ENCODE results near the gene HBG1. TPM values are rescaled to one million over a fixed set of nuclear protein-coding genes. Genes with fewer than 3 reads are reported as not detected.

The HBG1 gene
- total RNA-seq, 1 experiment from 2014 or later, result not detected

DNA sequence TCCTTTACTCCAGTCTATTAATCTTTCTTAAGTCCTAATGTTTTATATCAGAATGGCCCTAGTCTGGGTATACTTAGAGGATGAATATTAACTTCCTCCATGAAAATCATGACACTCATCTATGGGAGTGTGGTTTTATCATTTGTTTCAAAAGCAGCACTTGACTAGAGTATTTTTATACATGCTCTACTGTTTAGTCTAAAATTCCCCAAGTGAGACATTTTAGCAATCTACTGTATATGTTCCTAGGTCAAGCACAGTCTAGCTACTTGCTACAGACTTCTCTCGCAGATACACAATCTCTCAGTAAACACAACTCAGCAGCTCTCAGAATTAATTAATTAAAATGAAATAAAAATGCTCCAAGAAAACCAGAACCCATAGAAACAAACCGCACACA, 19.9 kb downstream of the HBG1 start:
- Histone ChIP-seq H4K20me1 (ENCODE audit: low read length) (no peaks in the 10 kb centered on the region), H3K36me3 (ENCODE audit: low read depth, low read length) (no peaks in the 10 kb centered on the region), H3K27ac (ENCODE audit: low read length) (no peak overlapping the region), H3K4me3 (ENCODE audit: low read length) (no peak overlapping the region), H3K9ac (ENCODE audit: low read length) (no peak overlapping the region), H3F3A (ENCODE audit: low read length, unreplicated experiment) (no peaks in the 10 kb centered on the region), H3K9me2 (replicated peaks; ENCODE audit: low read length) (no peaks in the 10 kb centered on the region), H3K9me3 (ENCODE audit: low read length) (no peaks in the 10 kb centered on the region), H3K79me2 (ENCODE audit: low read length) (no peaks in the 10 kb centered on the region), H3K4me2 (ENCODE audit: low read length) (no peak overlapping the region), H3K27me3 (ENCODE audit: low read length) (no peaks in the 10 kb centered on the region), H2AFZ (ENCODE audit: low read length) (no peak overlapping the region), H3K4me1 (ENCODE audit: insufficient read depth, low read length) (no peaks in the 10 kb centered on the region)
- ATAC-seq (no peak), DNase-seq (no peak)
- CTCF ChIA-PET, result no interaction called here
- BruUV-seq (replicated peaks), result no TSS peak
- POLR2A ChIA-PET (ENCODE audit: unreplicated experiment), result no interaction called here
- TF ChIP-seq EZH2phosphoT487 (IDR thresholded peaks at IDR 0.05; ENCODE audit: borderline replicate concordance, low read length), result no peak
- TF ChIP-seq, protein P1, sequence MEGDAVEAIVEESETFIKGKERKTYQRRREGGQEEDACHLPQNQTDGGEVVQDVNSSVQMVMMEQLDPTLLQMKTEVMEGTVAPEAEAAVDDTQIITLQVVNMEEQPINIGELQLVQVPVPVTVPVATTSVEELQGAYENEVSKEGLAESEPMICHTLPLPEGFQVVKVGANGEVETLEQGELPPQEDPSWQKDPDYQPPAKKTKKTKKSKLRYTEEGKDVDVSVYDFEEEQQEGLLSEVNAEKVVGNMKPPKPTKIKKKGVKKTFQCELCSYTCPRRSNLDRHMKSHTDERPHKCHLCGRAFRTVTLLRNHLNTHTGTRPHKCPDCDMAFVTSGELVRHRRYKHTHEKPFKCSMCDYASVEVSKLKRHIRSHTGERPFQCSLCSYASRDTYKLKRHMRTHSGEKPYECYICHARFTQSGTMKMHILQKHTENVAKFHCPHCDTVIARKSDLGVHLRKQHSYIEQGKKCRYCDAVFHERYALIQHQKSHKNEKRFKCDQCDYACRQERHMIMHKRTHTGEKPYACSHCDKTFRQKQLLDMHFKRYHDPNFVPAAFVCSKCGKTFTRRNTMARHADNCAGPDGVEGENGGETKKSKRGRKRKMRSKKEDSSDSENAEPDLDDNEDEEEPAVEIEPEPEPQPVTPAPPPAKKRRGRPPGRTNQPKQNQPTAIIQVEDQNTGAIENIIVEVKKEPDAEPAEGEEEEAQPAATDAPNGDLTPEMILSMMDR (conservative IDR thresholded peaks at IDR 0.05; ENCODE audit: low read depth, low read length), result no peak
- no peak for TF ChIP-seq EZH2 (IDR thresholded peaks at IDR 0.05; ENCODE audit: low read length, unreplicated experiment)
- intact Hi-C loops (cut with micrococcal nuclease), result no loop called here

DNA sequence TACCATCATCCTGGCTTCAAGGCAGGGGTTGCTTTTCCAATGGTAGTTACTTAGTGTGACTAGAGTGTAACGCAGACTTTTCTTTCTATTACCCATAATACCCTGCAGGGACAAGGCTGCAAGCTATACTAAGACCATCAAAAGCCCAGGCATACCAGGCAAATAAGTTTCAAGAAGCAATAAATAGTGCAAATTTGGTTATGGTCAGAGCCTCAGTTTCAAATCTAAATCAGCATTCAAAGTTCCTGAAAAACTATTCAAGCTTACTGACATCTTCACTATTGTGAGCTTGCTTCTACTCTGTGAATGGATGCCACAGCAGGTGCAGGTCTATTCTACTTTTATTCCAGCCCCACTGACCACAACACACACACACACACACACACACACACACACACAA, 20.3 kb downstream of the HBG1 start:
- intact Hi-C loops (cut with micrococcal nuclease), result no loop called here
- DNase-seq (no peak), ATAC-seq (no peak)
- TF ChIP-seq EZH2 (IDR thresholded peaks at IDR 0.05; ENCODE audit: low read length, unreplicated experiment), result no peak
- TF ChIP-seq, protein P1 (conservative IDR thresholded peaks at IDR 0.05; ENCODE audit: low read depth, low read length), result no peak
- no peak for TF ChIP-seq EZH2phosphoT487 (IDR thresholded peaks at IDR 0.05; ENCODE audit: borderline replicate concordance, low read length)
- Histone ChIP-seq H3K9me3 (ENCODE audit: low read length) (no peaks in the 10 kb centered on the region), H3K4me2 (ENCODE audit: low read length) (no peak overlapping the region), H2AFZ (ENCODE audit: low read length) (no peak overlapping the region), H3K4me3 (ENCODE audit: low read length) (no peak overlapping the region), H3K4me1 (ENCODE audit: insufficient read depth, low read length) (no peaks in the 10 kb centered on the region), H3K27me3 (ENCODE audit: low read length) (no peaks in the 10 kb centered on the region), H3K9ac (ENCODE audit: low read length) (no peak overlapping the region), H3K27ac (ENCODE audit: low read length) (no peak overlapping the region), H3F3A (ENCODE audit: low read length, unreplicated experiment) (no peaks in the 10 kb centered on the region), H3K9me2 (replicated peaks; ENCODE audit: low read length) (no peaks in the 10 kb centered on the region), H3K79me2 (ENCODE audit: low read length) (no peaks in the 10 kb centered on the region), H3K36me3 (ENCODE audit: low read depth, low read length) (no peaks in the 10 kb centered on the region), H4K20me1 (ENCODE audit: low read length) (no peaks in the 10 kb centered on the region)
- BruUV-seq (replicated peaks), result no TSS peak
- POLR2A ChIA-PET (ENCODE audit: unreplicated experiment), result no interaction called here
- CTCF ChIA-PET, result no interaction called here

DNA sequence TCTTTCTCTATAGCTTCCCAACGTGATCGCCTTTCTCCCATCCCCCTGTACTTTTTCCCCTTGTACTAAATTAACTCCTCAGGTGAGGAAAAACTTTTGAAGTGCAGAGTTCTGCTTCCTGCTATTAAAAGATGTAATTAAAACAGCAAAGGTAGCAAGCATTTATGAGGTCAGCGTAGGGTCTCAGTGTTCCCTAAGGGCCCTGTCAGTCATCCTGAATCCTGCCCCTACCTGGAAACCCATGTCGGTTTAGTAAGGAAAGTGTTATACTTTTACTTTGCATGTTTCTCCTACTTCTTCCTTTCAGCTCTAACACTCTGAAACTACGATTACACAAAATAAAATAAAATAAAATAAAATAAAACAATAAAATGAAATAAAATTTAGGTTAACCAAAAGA, 21.5 kb downstream of the HBG1 start:
- Histone ChIP-seq H2AFZ (ENCODE audit: low read length) (no peak overlapping the region), H3K27me3 (ENCODE audit: low read length) (no peaks in the 10 kb centered on the region), H3K36me3 (ENCODE audit: low read depth, low read length) (no peaks in the 10 kb centered on the region), H3K9me3 (ENCODE audit: low read length) (no peaks in the 10 kb centered on the region), H3K27ac (ENCODE audit: low read length) (no peak overlapping the region), H3F3A (ENCODE audit: low read length, unreplicated experiment) (no peaks in the 10 kb centered on the region), H3K9me2 (replicated peaks; ENCODE audit: low read length) (no peaks in the 10 kb centered on the region), H3K79me2 (ENCODE audit: low read length) (no peaks in the 10 kb centered on the region), H4K20me1 (ENCODE audit: low read length) (no peaks in the 10 kb centered on the region), H3K4me2 (ENCODE audit: low read length) (no peak overlapping the region), H3K4me1 (ENCODE audit: insufficient read depth, low read length) (no peaks in the 10 kb centered on the region), H3K4me3 (ENCODE audit: low read length) (no peak overlapping the region), H3K9ac (ENCODE audit: low read length) (no peak overlapping the region)
- no TSS peak for BruUV-seq (replicated peaks)
- no peak for DNase-seq
- POLR2A ChIA-PET (ENCODE audit: unreplicated experiment), result no interaction called here
- ATAC-seq, result no peak
- TF ChIP-seq EZH2phosphoT487 (IDR thresholded peaks at IDR 0.05; ENCODE audit: borderline replicate concordance, low read length), result no peak
- no peak for TF ChIP-seq EZH2 (IDR thresholded peaks at IDR 0.05; ENCODE audit: low read length, unreplicated experiment)
- intact Hi-C loops (cut with micrococcal nuclease), result no loop called here
- CTCF ChIA-PET, result no interaction called here
